Measurements from ENCODE around the gene GEMIN4. TPM values are rescaled to one million over a fixed set of nuclear protein-coding genes. Genes with fewer than 3 reads are reported as not detected.

GEMIN4 gene
- 17.0 and 19.3 TPM in 2 replicates for total RNA-seq
- long read RNA-seq, full-length matches to known transcripts = 93 of 98 reads
- long read RNA-seq, partial matches to known transcripts = 0 of 98 reads
- long read RNA-seq, other reads (novel, unspliced or antisense) = 5 of 98 reads

DNA sequence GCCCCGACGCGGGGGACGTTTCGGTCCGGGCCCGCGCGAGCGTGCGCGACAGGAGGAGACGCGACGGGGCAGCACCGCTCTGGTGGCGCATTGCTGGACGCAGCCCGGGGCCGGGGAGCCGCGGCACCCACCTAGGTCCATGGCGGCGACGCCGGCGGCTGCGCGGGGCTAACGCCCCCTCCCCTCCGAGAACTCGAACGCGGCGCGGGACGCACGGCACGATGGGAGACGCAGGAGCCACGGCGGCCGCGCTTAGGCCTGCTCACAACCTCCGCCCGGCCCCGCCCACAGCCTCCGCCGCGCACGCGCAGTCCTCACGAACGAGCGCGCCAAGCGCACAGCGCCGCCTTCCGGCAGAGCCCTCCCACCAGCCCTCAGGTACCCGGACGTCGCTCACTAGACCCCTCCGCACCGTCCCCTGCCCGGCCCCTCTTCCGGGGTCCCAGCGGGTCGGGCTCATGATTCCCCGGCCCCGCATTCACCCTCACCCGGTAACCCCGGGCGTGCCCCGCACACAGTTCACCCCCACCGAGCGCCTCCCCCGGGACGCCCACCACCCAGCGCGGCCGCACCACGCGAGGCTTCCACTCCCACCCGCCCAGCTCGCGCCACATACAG lies at the start of gene GEMIN4:
Gene GEMIN4, minus strand, starts transcription at position 263 of the 618 bp plus-strand sequence. Its CDS starts 122 bp downstream, at position 141.
- Mint-ChIP-seq H3K9me3 (ENCODE audit: unreplicated experiment) (no peaks in the 10 kb centered on the region), H3K4me1 (ENCODE audit: unreplicated experiment) (peaks cover 23% of the 10 kb centered on the region), H3K27me3 (ENCODE audit: unreplicated experiment) (no peaks in the 10 kb centered on the region), H3K4me3 (ENCODE audit: unreplicated experiment) (peak within 1 kb of the TSS; percentile 92), H3K36me3 (ENCODE audit: unreplicated experiment) (peaks cover 19% of the 10 kb centered on the region), H3K27ac (ENCODE audit: unreplicated experiment) (peak within 1 kb of the TSS; percentile 88)
- TF ChIP-seq, protein P1, sequence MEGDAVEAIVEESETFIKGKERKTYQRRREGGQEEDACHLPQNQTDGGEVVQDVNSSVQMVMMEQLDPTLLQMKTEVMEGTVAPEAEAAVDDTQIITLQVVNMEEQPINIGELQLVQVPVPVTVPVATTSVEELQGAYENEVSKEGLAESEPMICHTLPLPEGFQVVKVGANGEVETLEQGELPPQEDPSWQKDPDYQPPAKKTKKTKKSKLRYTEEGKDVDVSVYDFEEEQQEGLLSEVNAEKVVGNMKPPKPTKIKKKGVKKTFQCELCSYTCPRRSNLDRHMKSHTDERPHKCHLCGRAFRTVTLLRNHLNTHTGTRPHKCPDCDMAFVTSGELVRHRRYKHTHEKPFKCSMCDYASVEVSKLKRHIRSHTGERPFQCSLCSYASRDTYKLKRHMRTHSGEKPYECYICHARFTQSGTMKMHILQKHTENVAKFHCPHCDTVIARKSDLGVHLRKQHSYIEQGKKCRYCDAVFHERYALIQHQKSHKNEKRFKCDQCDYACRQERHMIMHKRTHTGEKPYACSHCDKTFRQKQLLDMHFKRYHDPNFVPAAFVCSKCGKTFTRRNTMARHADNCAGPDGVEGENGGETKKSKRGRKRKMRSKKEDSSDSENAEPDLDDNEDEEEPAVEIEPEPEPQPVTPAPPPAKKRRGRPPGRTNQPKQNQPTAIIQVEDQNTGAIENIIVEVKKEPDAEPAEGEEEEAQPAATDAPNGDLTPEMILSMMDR (IDR thresholded peaks at IDR 0.05) = peak; percentile 98
- peak; percentile 99 for DNase-seq (ENCODE audit: extremely low spot score, unreplicated experiment)

- peak overlapping the region; percentile 47 for H3K27ac Mint-ChIP-seq (ENCODE audit: unreplicated experiment)
- no peak overlapping the region for H3K4me3 Mint-ChIP-seq (ENCODE audit: unreplicated experiment)
- TF ChIP-seq, protein P1 (IDR thresholded peaks at IDR 0.05) = no peak
- DNase-seq (ENCODE audit: extremely low spot score, unreplicated experiment) = no peak
- H3K27me3 Mint-ChIP-seq (ENCODE audit: unreplicated experiment) = no peaks in the 10 kb centered on the region
- peaks cover 19% of the 10 kb centered on the region for H3K4me1 Mint-ChIP-seq (ENCODE audit: unreplicated experiment)
- H3K9me3 Mint-ChIP-seq (ENCODE audit: unreplicated experiment) = no peaks in the 10 kb centered on the region
- peaks cover 28% of the 10 kb centered on the region for H3K36me3 Mint-ChIP-seq (ENCODE audit: unreplicated experiment)
Observed at GRCh38 chr17:801660-802059, 49.6 kb upstream of the GEMIN4 start.

DNA sequence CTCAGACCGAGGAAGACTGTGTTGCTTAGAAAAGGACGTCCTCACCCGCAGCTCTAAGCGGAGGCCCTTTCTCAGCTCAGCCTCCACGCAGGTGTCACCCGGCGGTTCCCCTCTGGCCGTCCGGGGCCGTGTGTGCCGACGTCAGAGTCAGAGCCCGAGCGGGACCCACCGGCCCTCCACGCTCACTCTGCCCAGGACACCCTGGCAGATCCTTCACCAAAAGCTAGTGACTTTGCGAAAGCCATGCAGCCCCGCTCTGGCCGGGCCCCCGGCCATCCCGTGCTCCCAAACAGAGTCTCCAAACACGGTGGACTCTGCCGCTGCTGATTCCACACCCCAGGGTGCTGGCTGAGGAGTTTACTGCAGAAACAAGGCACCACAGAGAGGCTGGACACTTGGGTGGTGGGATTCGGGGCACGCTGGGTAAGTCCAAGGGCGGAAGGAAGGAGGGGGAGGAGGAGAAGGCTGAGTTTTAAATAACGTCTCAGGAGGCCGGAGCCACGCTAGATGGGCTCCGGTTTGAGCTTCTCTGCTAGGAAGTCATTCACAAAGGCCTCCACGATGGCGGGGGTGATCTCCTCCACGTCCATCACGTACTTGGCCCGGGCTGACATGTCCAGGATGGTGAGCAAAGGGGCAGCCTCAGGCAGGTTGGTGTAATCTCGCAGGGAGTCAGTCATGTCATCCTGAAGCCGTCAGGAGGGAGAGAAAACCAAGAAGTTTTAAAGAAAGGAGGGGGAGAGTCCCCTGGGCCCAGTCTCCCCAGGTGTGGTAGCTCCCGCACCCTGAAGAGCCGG lies 48.6 kb upstream of the GEMIN4 start:
- H3K4me1 Mint-ChIP-seq (ENCODE audit: unreplicated experiment) = peaks cover 25% of the 10 kb centered on the region
- no peaks in the 10 kb centered on the region for H3K9me3 Mint-ChIP-seq (ENCODE audit: unreplicated experiment)
- no peak for DNase-seq (ENCODE audit: extremely low spot score, unreplicated experiment)
- TF ChIP-seq, protein P1 (IDR thresholded peaks at IDR 0.05) = no peak
- H3K27ac Mint-ChIP-seq (ENCODE audit: unreplicated experiment) = no peak overlapping the region
- no peaks in the 10 kb centered on the region for H3K27me3 Mint-ChIP-seq (ENCODE audit: unreplicated experiment)
- H3K36me3 Mint-ChIP-seq (ENCODE audit: unreplicated experiment) = peaks cover 32% of the 10 kb centered on the region
- no peak overlapping the region for H3K4me3 Mint-ChIP-seq (ENCODE audit: unreplicated experiment)

DNA sequence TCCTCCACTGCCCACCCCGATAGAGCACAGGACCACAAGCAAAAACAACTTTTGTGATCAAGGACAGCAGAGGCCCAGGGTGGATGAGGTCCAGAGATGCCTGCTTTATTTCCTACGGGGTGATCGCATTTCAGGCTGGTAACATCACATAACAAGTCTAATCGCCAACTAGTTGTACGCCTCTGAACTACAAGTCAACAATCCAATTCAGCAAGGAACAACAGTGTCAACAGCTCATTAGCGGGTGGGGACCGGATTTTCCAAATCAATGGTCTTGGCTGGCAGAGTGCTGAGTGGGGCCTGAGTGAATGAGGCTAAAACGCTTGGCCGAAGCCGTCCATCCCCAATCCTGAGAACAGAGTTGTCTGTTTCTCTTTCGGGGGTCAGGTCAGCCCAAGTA lies 47.2 kb upstream of the GEMIN4 start:
- TF ChIP-seq, protein P1 (IDR thresholded peaks at IDR 0.05) = no peak
- Mint-ChIP-seq H3K27ac (ENCODE audit: unreplicated experiment) (no peak overlapping the region), H3K4me3 (ENCODE audit: unreplicated experiment) (no peak overlapping the region)

GRCh38 chr17:798246-798645 lies 46.2 kb upstream of the GEMIN4 start:
- Mint-ChIP-seq H3K4me3 (ENCODE audit: unreplicated experiment) (no peak overlapping the region), H3K36me3 (ENCODE audit: unreplicated experiment) (peaks cover 25% of the 10 kb centered on the region)
- no peak for DNase-seq (ENCODE audit: extremely low spot score, unreplicated experiment)

More for the DNA sequence above, 47.2 kb upstream of the GEMIN4 start:
- Mint-ChIP-seq H3K4me1 (ENCODE audit: unreplicated experiment) (peaks cover 37% of the 10 kb centered on the region), H3K9me3 (ENCODE audit: unreplicated experiment) (no peaks in the 10 kb centered on the region), H3K27me3 (ENCODE audit: unreplicated experiment) (no peaks in the 10 kb centered on the region), H3K36me3 (ENCODE audit: unreplicated experiment) (peaks cover 32% of the 10 kb centered on the region)
- no peak for DNase-seq (ENCODE audit: extremely low spot score, unreplicated experiment)

More at GRCh38 chr17:798246-798645, 46.2 kb upstream of the GEMIN4 start:
- Mint-ChIP-seq H3K27ac (ENCODE audit: unreplicated experiment) (no peak overlapping the region), H3K4me1 (ENCODE audit: unreplicated experiment) (peaks cover 35% of the 10 kb centered on the region), H3K27me3 (ENCODE audit: unreplicated experiment) (no peaks in the 10 kb centered on the region), H3K9me3 (ENCODE audit: unreplicated experiment) (no peaks in the 10 kb centered on the region)
- TF ChIP-seq, protein P1 (IDR thresholded peaks at IDR 0.05) = no peak
